GM18505 (cell line): ENCODE measurements around the gene SPATA6.
"Not testable (repeated sequence)": the region's sequence is repeated elsewhere in the genome, so short reads cannot be mapped to it uniquely, and the experiment has no call there.

Source experiments
- ATAC-seq: cut with Tn5 transposase; IDR thresholded peaks from one replicate; pipeline ENCODE4 v1.9.1; 2021; ENCODE audit not compliant: unreplicated experiment
- POLR2A ChIP-seq: IDR thresholded peaks from 4 replicates; pipeline ENCODE4 v1.6.1; 2011; ENCODE audit warnings: borderline replicate concordance; ENCODE audit not compliant: insufficient read depth, insufficient read length; ENCODE audit errors: extremely low read depth

The SPATA6 gene

GRCh38 chr1:48356901-48357300, 115.1 kb downstream of the SPATA6 start:
- no peak for TF ChIP-seq POLR2A

GRCh38 chr1:48344373-48344772, 127.6 kb downstream of the SPATA6 start:
- ATAC-seq = no peak
- no peak for TF ChIP-seq POLR2A

More at GRCh38 chr1:48356901-48357300, 115.1 kb downstream of the SPATA6 start:
- no peak for ATAC-seq

GRCh38 chr1:48341221-48341620, 130.8 kb downstream of the SPATA6 start:
- ATAC-seq = no peak
- TF ChIP-seq POLR2A = no peak

GRCh38 chr1:48338257-48338656, 133.7 kb downstream of the SPATA6 start:
- TF ChIP-seq POLR2A = no peak
- no peak for ATAC-seq

GRCh38 chr1:48333316-48333715, 138.7 kb downstream of the SPATA6 start:
- no peak for TF ChIP-seq POLR2A
- ATAC-seq = no peak

- no peak for TF ChIP-seq POLR2A
- ATAC-seq = no peak
These were observed 139.9 kb downstream of the SPATA6 start for GRCh38 chr1:48332115-48332514.

GRCh38 chr1:48329905-48330304, 142.1 kb downstream of the SPATA6 start:
- no peak for TF ChIP-seq POLR2A
- ATAC-seq = no peak

- ATAC-seq = no peak
- TF ChIP-seq POLR2A = no peak
These were observed 142.5 kb downstream of the SPATA6 start for GRCh38 chr1:48329486-48329885.

- not testable (repeated sequence) for ATAC-seq
These were observed 160.2 kb downstream of the SPATA6 start for GRCh38 chr1:48311829-48312228.

GRCh38 chr1:48309564-48310082, 162.4 kb downstream of the SPATA6 start:
- no peak for TF ChIP-seq POLR2A
- no peak for ATAC-seq

- ATAC-seq = no peak
- TF ChIP-seq POLR2A = no peak
These were observed 169.4 kb downstream of the SPATA6 start for GRCh38 chr1:48302652-48303051.

- ATAC-seq = no peak
- TF ChIP-seq POLR2A = no peak
These were observed 177.3 kb downstream of the SPATA6 start for GRCh38 chr1:48294656-48295055.

- ATAC-seq = not testable (repeated sequence)
These were observed 177.9 kb downstream of the SPATA6 start for GRCh38 chr1:48294094-48294493.

- TF ChIP-seq POLR2A = no peak
- no peak for ATAC-seq
These were observed 179.3 kb downstream of the SPATA6 start for GRCh38 chr1:48292706-48293105.

- no peak for ATAC-seq
- no peak for TF ChIP-seq POLR2A
These were observed 180.6 kb downstream of the SPATA6 start for GRCh38 chr1:48291421-48291820.
